GM21367 (cell line): ENCODE measurements around the gene FFAR3.
"Not testable (repeated sequence)": the region's sequence is repeated elsewhere in the genome, so short reads cannot be mapped to it uniquely, and the experiment has no call there.

ENCODE experiments used
- ATAC-seq: cut with Tn5 transposase; IDR thresholded peaks from one replicate; pipeline ENCODE4 v1.9.1; 2021; ENCODE audit not compliant: unreplicated experiment

The FFAR3 gene

GRCh38 chr19:35373492-35373891 lies 15.2 kb downstream of the FFAR3 start:
- ATAC-seq, result no peak

GRCh38 chr19:35374031-35374430 lies 15.8 kb downstream of the FFAR3 start:
- ATAC-seq, result not testable (repeated sequence)

GRCh38 chr19:35375505-35376307 lies 17.4 kb downstream of the FFAR3 start:
- no peak for ATAC-seq

- ATAC-seq, result no peak
Observed at GRCh38 chr19:35377656-35378055, 19.4 kb downstream of the FFAR3 start.

GRCh38 chr19:35378356-35378755 lies 20.1 kb downstream of the FFAR3 start:
- no peak for ATAC-seq

- ATAC-seq, result not testable (repeated sequence)
Observed at GRCh38 chr19:35379545-35379944, 21.3 kb downstream of the FFAR3 start.

- ATAC-seq, result no peak
Observed at GRCh38 chr19:35379992-35380391, 21.7 kb downstream of the FFAR3 start.

GRCh38 chr19:35380450-35381124 lies 22.3 kb downstream of the FFAR3 start:
- ATAC-seq, result no peak

GRCh38 chr19:35381318-35381717 lies 23.1 kb downstream of the FFAR3 start:
- ATAC-seq, result no peak

- no peak for ATAC-seq
Observed at GRCh38 chr19:35381926-35382325, 23.7 kb downstream of the FFAR3 start.

- ATAC-seq, result no peak
Observed at GRCh38 chr19:35383536-35383935, 25.3 kb downstream of the FFAR3 start.

- no peak for ATAC-seq
Observed at GRCh38 chr19:35388277-35389054, 30.2 kb downstream of the FFAR3 start.

GRCh38 chr19:35389192-35389861 lies 31.1 kb downstream of the FFAR3 start:
- ATAC-seq, result no peak

- ATAC-seq, result no peak
Observed at GRCh38 chr19:35392742-35393715, 34.8 kb downstream of the FFAR3 start.

- no peak for ATAC-seq
Observed at GRCh38 chr19:35395382-35396199, 37.3 kb downstream of the FFAR3 start.

- ATAC-seq, result no peak
Observed at GRCh38 chr19:35396240-35396885, 38.1 kb downstream of the FFAR3 start.

- no peak for ATAC-seq
Observed at GRCh38 chr19:35397064-35397463, 38.8 kb downstream of the FFAR3 start.

GRCh38 chr19:35398570-35398969 lies 40.3 kb downstream of the FFAR3 start:
- ATAC-seq, result no peak

- ATAC-seq, result no peak
Observed at GRCh38 chr19:35399231-35399630, 41.0 kb downstream of the FFAR3 start.
